Upper lobe of left lung (tissue), 4 donors: ENCODE results near the gene CAMK4.

Source experiments
- POLR2A ChIP-seq, 4 donors: fragments of 450-650 bp; IDR thresholded peaks; one replicate each; pipeline ENCODE4 v1.5.1; 2016 to 2017; ENCODE audit warnings: antibody characterized with exemption in 4 of 4, mild to moderate bottlenecking in 2 of 4
- TF ChIP-seq, protein P1 (sequence below), 6 experiments: fragments of 450-650 bp in 4 of 6; fragments of 200-600 bp in 2 of 6; sonication (generic) in 2 of 6; IDR thresholded peaks; one replicate each; pipeline ENCODE4 v1.5.1; 2016 to 2019; ENCODE audit warnings: antibody characterized with exemption in 6 of 6

DNA sequence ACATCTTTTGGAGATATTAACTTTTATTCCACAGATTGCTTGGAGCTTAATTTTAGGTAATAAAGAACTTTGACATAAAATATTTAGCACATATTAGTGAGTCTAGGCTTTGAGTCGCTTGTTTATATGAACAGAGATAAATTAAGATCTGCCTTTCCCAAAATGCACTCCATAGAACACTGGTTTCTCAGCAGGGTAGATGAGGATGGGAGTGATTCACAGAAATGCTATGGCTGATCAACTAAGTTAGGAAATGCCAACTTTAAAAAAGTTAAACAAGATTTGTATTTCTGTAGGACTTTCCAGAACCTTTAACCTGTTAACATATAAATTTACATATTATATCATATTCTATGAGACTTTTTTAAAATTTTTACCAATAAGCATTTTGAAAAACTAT, 222.9 kb downstream of the CAMK4 start:
- TF ChIP-seq, protein P1, sequence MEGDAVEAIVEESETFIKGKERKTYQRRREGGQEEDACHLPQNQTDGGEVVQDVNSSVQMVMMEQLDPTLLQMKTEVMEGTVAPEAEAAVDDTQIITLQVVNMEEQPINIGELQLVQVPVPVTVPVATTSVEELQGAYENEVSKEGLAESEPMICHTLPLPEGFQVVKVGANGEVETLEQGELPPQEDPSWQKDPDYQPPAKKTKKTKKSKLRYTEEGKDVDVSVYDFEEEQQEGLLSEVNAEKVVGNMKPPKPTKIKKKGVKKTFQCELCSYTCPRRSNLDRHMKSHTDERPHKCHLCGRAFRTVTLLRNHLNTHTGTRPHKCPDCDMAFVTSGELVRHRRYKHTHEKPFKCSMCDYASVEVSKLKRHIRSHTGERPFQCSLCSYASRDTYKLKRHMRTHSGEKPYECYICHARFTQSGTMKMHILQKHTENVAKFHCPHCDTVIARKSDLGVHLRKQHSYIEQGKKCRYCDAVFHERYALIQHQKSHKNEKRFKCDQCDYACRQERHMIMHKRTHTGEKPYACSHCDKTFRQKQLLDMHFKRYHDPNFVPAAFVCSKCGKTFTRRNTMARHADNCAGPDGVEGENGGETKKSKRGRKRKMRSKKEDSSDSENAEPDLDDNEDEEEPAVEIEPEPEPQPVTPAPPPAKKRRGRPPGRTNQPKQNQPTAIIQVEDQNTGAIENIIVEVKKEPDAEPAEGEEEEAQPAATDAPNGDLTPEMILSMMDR (IDR thresholded peaks at IDR 0.05) = no peak
- no peak for TF ChIP-seq POLR2A (IDR thresholded peaks at IDR 0.05)
